Motor neuron (in vitro differentiated cells): ENCODE measurements around the gene MRPL19. TPM values are rescaled to one million over a fixed set of nuclear protein-coding genes. Genes with fewer than 3 reads are reported as not detected.

ENCODE experiments used
- ATAC-seq, 8 experiments: fragments of 200-7000 bp; cut with Tn5 transposase; replicated peaks in 6 of 8; 2 replicates each; pipeline ENCODE4 v1.8.0; 2021; ENCODE audit warnings: mild to moderate bottlenecking in 8 of 8, moderate library complexity in 8 of 8
- H3K27ac ChIP-seq, 2 donors: fragments of 250-450 bp; sonication (Bioruptor Pico); 2 replicates each; pipeline ENCODE4 v1.9.0; 2021; ENCODE audit warnings: antibody characterized with exemption in 2 of 2, mild to moderate bottlenecking in 2 of 2, moderate library complexity in 1 of 2
- H3K4me1 ChIP-seq, 2 donors: fragments of 250-450 bp; sonication (Bioruptor Pico); replicated peaks in 1 of 2; 2 replicates each; pipeline ENCODE4 v1.6.1; 2021; ENCODE audit warnings: antibody characterized with exemption in 2 of 2, mild to moderate bottlenecking in 2 of 2, moderate library complexity in 1 of 2
- H3K4me3 ChIP-seq, 5 donors: fragments of 250-450 bp; sonication (Bioruptor Pico); 2 replicates each; pipeline ENCODE4 v1.9.0; 2021; ENCODE audit warnings: antibody characterized with exemption in 5 of 5, mild to moderate bottlenecking in 5 of 5, moderate library complexity in 4 of 5
- WGBS, 10 experiments: fragments of 450-650 bp; shearing (Covaris generic); methylation state at CpG; one replicate each; pipeline ENCODE4 v1.0.0; 2022; 5-methylcytosine and 5-hydroxymethylcytosine counted together
- in situ Hi-C, 9 experiments: fragments of 400-800 bp; cut with MboI; loops; one replicate each; pipeline ENCODE4 v1.15.0; 2021; ENCODE audit warnings: low sequenced_read_pairs in 9 of 9, low pct_unique_long_range_greater_than_20kb in 2 of 9; ENCODE audit not compliant: unreplicated experiment in 9 of 9
- total RNA-seq, 8 experiments: library from RNA; unstranded; fragments of 300-600 nt; gene quantifications; 2 replicates each; pipeline versions ENCODE4 v1.2.3 to v1.2.4, GENCODE V29; 2022

Gene MRPL19
- total RNA-seq, 8 experiments from 2014 or later = 22.2 to 66.5 (median 32.6) TPM

DNA sequence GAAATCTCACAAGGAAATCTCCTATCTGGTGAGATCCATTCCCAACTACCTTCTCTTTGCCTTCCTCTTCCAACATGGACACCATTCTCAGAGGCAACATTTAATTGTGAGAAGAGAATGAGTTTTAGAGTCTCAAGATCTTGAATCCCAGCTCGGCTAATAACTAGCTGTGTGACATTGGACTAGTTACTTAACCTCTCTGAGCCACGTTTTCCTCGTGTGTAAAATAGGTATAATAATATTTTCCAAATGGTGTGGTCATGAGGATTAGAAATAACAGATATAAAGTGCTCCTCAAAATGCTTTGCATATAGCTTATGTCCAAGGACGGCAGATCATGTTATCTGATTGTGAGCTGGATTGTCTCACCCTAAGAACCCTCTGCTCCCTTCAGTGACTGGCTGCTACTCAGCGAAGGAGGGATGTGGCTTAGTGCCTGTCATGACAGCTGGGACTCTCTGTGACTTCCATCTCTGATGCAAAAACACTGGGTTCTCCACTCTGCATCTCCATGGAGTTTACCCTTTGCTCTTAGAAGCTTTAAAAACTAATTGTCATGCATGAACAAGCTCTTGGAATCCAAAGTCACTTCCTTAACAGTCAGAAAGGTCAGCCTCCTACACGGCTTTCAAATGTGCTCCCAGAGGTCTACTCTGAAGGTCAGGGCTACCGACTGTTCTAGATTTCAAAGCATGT lies 38.4 kb upstream of the MRPL19 start:
- in situ Hi-C loops = loop anchor here in 5 of 9 experiments (5.0 to 25.0 kb wide), 4 partner anchors 141 to 696 kb away; partner anchors contain the start of gene TACR1 (in 1 of the 5)
- Histone ChIP-seq H3K27ac (no peak overlapping the region), H3K4me1 (peaks cover 7 to 9% of the 10 kb centered on the region in 2 donors), H3K4me3 (no peak overlapping the region)
- ATAC-seq = peak in 3 of 8 experiments; percentile 16 to 51 (median 40)
- WGBS, 10 experiments = 20 to 88% (median 59%) methylated on average over 1 to 5 of the region's 7 CpGs; no CpG with 5 or more reads in 1 of the 10 experiments

GRCh38 chr2:75608684-75609333 lies 37.8 kb upstream of the MRPL19 start:
- in situ Hi-C loops = loop anchor here in 5 of 9 experiments (5.0 to 25.0 kb wide), 4 partner anchors 142 to 697 kb away; partner anchors contain the start of gene TACR1 (in 1 of the 5)
- Histone ChIP-seq H3K4me1 (peaks cover 7 to 9% of the 10 kb centered on the region in 2 donors), H3K4me3 (peak overlapping the region in 3 of 5 donors; percentile 18 to 24 (median 21)), H3K27ac (no peak overlapping the region)
- WGBS, 10 experiments = 0 to 100% (median 20%) methylated on average over 1 to 9 of the region's 25 CpGs; no CpG with 5 or more reads in 3 of the 10 experiments
- peak; percentile 32 to 92 (median 90) for ATAC-seq

DNA sequence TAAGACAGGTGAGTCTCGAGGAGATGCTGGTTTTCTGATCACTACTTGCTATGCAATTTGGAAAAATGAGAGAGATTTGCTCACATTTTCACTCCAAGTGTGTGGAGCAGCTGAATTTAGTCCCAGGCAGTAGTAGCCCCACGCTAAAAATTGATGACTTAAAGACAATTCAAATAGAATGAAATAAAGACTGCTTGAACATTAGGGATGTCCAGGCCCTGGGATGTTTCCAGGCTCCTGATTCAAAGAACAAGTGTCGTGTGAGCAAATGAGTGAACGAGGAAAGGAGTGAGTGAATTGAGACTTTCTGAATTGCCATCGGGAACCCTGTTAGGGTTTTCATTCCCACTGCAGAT lies 37.3 kb upstream of the MRPL19 start:
- in situ Hi-C loops = loop anchor here in 5 of 9 experiments (5.0 to 25.0 kb wide), 4 partner anchors 142 to 697 kb away; partner anchors contain the start of gene TACR1 (in 1 of the 5)
- 18 to 100% (median 49%) methylated on average over 1 to 4 of the region's 5 CpGs; no CpG with 5 or more reads in 2 of the 10 experiments for WGBS, 10 experiments
- peaks cover 7 to 9% of the 10 kb centered on the region in 2 donors for H3K4me1 ChIP-seq
- H3K4me3 ChIP-seq = no peak overlapping the region
- ATAC-seq = no peak
- no peak overlapping the region for H3K27ac ChIP-seq

DNA sequence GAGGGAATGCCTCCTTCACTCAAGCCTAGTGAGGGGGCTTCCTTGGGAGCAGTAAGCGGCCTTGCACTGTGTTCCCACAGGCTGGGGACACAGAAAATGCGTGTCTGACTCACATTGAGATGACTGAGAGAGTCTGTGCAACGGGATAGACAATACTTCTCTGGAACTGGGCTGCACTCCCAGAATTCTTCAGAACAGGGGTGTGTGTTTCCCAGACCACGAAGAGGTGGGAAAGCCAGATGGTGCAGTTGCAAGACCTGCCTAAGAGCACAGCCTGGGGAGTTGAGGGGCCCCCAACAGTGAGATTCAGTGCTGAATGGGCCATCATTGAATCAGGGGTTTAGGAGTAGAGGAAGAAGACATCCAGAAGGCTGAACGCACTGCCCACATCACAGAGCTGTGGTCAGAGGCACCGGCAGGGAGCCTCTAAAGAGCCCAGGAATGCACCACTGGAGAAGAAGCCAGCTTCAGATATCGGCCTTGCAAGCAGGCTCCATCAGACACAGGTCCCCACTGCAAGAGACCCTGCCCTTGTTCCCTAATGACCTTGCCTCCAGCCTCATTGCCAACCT lies 36.6 kb upstream of the MRPL19 start:
- in situ Hi-C loops = loop anchor here in 7 of 9 experiments (5.0 to 25.0 kb wide), 5 partner anchors 143 to 698 kb away; partner anchors contain the start of gene TACR1 (in 1 of the 7)
- WGBS, 10 experiments = 33 to 100% (median 72%) methylated on average over 1 to 4 of the region's 7 CpGs; no CpG with 5 or more reads in 3 of the 10 experiments

GRCh38 chr2:75610671-75611070 lies 35.9 kb upstream of the MRPL19 start:
- no peak overlapping the region for H3K27ac ChIP-seq
- ATAC-seq = no peak
- 42 to 96% (median 73%) methylated on average over 1 to 4 of the region's 4 CpGs; no CpG with 5 or more reads in 1 of the 10 experiments for WGBS, 10 experiments
- in situ Hi-C loops = loop anchor here in 6 of 9 experiments (10.0 to 25.0 kb wide), 4 partner anchors 146 to 698 kb away; partner anchors contain the start of gene TACR1 (in 1 of the 6)
- H3K4me1 ChIP-seq = peaks cover 7 to 9% of the 10 kb centered on the region in 2 donors
- no peak overlapping the region for H3K4me3 ChIP-seq

More for the DNA sequence above, 36.6 kb upstream of the MRPL19 start:
- Histone ChIP-seq H3K4me1 (peaks cover 7 to 9% of the 10 kb centered on the region in 2 donors), H3K27ac (no peak overlapping the region), H3K4me3 (no peak overlapping the region)
- ATAC-seq = peak in 1 of 8 experiments; percentile 13

DNA sequence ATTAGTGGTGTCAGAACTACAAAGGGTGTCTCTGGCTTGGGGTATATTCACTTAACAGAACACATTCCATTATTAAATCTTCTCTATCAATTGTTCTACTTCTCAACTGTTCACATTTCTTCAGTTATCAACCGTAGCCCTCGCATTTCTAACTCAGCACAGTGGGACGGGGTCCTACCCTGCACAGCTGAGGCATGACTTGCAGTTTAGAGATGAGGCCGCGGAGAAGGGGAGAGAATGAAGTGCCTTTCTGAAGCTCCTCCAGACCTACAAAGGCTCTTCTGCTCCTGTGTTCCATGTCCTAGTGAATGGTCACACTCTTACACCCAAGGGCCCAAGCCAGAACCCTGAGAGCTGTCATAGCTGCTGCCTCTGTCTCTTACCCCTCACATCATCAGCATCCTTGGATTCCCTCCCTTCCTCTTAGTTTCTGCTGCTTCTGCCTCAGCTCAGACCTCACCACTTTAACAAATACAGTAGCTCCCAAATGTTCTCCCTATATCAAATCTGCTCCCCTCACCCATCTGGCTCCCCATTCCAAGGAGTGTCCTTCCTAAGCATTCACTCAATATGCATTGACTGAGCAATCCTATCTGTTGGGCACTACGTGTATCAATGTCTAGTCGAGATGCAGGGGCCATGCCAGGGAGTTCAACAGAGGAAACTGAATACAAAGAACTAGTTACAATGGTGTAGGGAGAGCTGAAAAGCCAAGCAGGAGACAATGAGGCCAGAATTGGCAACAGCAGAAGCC lies 34.3 kb upstream of the MRPL19 start:
- Histone ChIP-seq H3K4me3 (no peak overlapping the region), H3K4me1 (peaks cover 7 to 9% of the 10 kb centered on the region in 2 donors), H3K27ac (no peak overlapping the region)
- WGBS, 10 experiments = 20 to 100% (median 86%) methylated on average over 1 to 6 of the region's 7 CpGs; no CpG with 5 or more reads in 2 of the 10 experiments
- in situ Hi-C loops = loop anchor here in 6 of 9 experiments (10.0 to 25.0 kb wide), 4 partner anchors 147 to 700 kb away; partner anchors contain the start of gene TACR1 (in 1 of the 6)
- no peak for ATAC-seq

- in situ Hi-C loops = loop anchor here in 6 of 9 experiments (10.0 to 25.0 kb wide), 4 partner anchors 148 to 701 kb away; partner anchors contain the start of gene TACR1 (in 1 of the 6)
- ATAC-seq = no peak
- Histone ChIP-seq H3K27ac (no peak overlapping the region), H3K4me3 (no peak overlapping the region), H3K4me1 (peaks cover 7 to 9% of the 10 kb centered on the region in 2 donors)
- WGBS, 10 experiments = 74 to 100% (median 85%) methylated on average over 1 to 5 of the region's 5 CpGs; no CpG with 5 or more reads in 4 of the 10 experiments
These were observed 33.7 kb upstream of the MRPL19 start for GRCh38 chr2:75612862-75613243.

DNA sequence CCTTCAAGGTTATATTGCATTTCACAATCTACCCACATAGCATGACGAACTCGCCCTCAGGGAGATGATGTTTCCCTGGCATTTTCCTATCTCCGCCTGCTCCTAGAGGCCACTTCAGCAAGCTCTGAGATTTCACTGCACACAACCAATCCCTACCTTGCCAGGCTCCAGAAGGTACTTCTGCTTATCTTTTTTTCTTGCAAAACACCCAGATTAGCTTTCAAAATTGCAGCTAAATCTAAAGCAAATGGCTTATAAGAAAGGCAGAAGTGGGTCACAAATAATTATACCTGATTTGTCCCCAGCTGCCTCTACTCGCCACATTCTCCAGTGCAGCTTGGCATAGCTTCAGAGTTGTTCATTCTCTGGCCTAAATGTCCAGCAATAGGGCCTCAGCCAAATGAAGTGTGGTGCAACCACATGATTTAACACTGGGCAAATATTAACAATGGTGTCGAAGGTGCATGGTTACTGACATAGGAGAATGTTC lies 32.4 kb upstream of the MRPL19 start:
- 38 to 100% (median 92%) methylated on average over 3 to 5 of the region's 5 CpGs; no CpG with 5 or more reads in 1 of the 10 experiments for WGBS, 10 experiments
- H3K4me1 ChIP-seq = no peaks in the 10 kb centered on the region
- no peak overlapping the region for H3K27ac ChIP-seq
- ATAC-seq = peak in 2 of 8 experiments; percentile 19 to 40
- no peak overlapping the region for H3K4me3 ChIP-seq
- in situ Hi-C loops = loop anchor here in 6 of 9 experiments (10.0 to 25.0 kb wide), 4 partner anchors 149 to 702 kb away; partner anchors contain the start of gene TACR1 (in 1 of the 6)

DNA sequence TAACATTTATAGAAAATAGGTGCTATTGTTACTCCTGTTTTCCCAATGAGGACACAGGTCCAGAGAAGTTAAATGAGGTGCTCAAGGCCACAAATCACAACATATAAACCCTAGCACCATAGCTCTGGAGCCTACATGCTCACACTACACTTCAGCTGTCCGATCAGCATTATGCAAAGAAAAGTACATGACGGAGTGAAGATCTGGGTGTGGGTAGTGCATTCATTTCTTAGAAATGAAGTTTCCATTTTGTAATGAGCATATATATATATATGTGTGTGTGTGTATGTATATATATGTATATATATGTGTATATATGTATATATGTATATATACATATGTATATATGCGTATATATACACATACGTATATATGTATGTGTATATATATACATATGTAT lies 30.2 kb upstream of the MRPL19 start:
- in situ Hi-C loops = loop anchor here in 6 of 9 experiments (10.0 to 25.0 kb wide), 4 partner anchors 152 to 704 kb away; partner anchors contain the start of gene TACR1 (in 1 of the 6)
- Histone ChIP-seq H3K27ac (no peak overlapping the region), H3K4me3 (no peak overlapping the region), H3K4me1 (no peaks in the 10 kb centered on the region)
- ATAC-seq = peak in 3 of 8 experiments; percentile 52 to 90 (median 65)
- 8 to 100% (median 84%) methylated on average over 1 to 4 of the region's 4 CpGs; no CpG with 5 or more reads in 3 of the 10 experiments for WGBS, 10 experiments

DNA sequence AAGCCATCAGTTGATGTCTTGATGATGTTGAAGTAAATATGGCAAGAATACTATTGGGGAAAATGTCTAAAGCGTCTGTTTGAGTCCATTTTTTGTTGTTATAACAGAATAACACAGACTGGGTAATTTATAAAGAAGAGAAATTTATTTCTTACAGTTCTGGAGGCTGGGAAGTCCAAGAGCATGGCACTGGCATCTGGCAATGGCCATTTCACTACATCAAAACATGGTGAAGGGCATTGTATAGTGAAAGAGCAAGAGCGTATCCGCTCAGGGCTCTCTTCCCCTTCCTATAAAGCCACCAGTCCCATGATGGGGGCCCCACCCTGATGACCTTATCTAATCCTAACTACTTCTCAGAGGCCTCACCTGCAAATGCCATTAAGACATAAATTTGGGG lies 29.6 kb upstream of the MRPL19 start:
- Histone ChIP-seq H3K4me1 (no peaks in the 10 kb centered on the region), H3K27ac (no peak overlapping the region), H3K4me3 (no peak overlapping the region)
- no peak for ATAC-seq
- 65 to 100% (median 83%) methylated on average over 1 to 3 of the region's 3 CpGs; no CpG with 5 or more reads in 3 of the 10 experiments for WGBS, 10 experiments
- in situ Hi-C loops = loop anchor here in 6 of 9 experiments (10.0 to 25.0 kb wide), 4 partner anchors 152 to 705 kb away; partner anchors contain the start of gene TACR1 (in 1 of the 6)

- peak in 1 of 8 experiments; percentile 43 for ATAC-seq
- H3K4me3 ChIP-seq = no peak overlapping the region
- in situ Hi-C loops = loop anchor here in 6 of 9 experiments (10.0 to 25.0 kb wide), 4 partner anchors 155 to 708 kb away; partner anchors contain the start of gene TACR1 (in 1 of the 6)
- no peak overlapping the region for H3K27ac ChIP-seq
- H3K4me1 ChIP-seq = no peaks in the 10 kb centered on the region
- 54 to 100% (median 89%) methylated on average over 2 to 4 of the region's 4 CpGs for WGBS, 10 experiments
These were observed 26.4 kb upstream of the MRPL19 start for GRCh38 chr2:75619956-75620740.
